Ovary (tissue), 3 donors: ENCODE results near the gene RPL27A.

Source experiments
- CTCF ChIP-seq, 3 donors: fragments of 450-650 bp in 2 of 3; fragments of 200-600 bp in 1 of 3; IDR thresholded peaks; one replicate each; pipeline versions ENCODE4 v1.5.1 to v1.8.0; 2016 to 2022; ENCODE audit warnings: antibody characterized with exemption in 3 of 3, mild to moderate bottlenecking in 1 of 3
- EP300 ChIP-seq: sonication (generic); formaldehyde crosslinking; IDR thresholded peaks from one replicate; pipeline ENCODE4 v1.6.1; 2017; ENCODE audit warnings: antibody characterized with exemption
- POLR2A ChIP-seq: fragments of 450-650 bp; IDR thresholded peaks from one replicate; pipeline ENCODE4 v1.6.1; 2017; ENCODE audit warnings: antibody characterized with exemption, mild to moderate bottlenecking, moderate library complexity
- donor health status: DM: no; HTN: no; CAD: no.

- TF ChIP-seq CTCF (IDR thresholded peaks at IDR 0.05), result no peak
- no peak for TF ChIP-seq POLR2A
- TF ChIP-seq EP300, result no peak
Observed at GRCh38 chr11:8698917-8699441, 16.4 kb downstream of the RPL27A start.
